Dermis microvascular lymphatic vessel endothelial cell (primary cell): ENCODE results near the gene METTL22. TPM values are rescaled to one million over a fixed set of nuclear protein-coding genes. Genes with fewer than 3 reads are reported as not detected.

Experiments used
- DNase-seq, 2 donors: peaks; one replicate each; pipeline versions ENCODE4 v3.0.0 to v3.0.0-alpha.2; 2010; ENCODE audit warnings: low read depth in 2 of 2
- total RNA-seq: library from RNA; depleted of rRNA; stranded (reverse); fragments of >200 nt; gene quantifications from 2 replicates; pipeline ENCODE4 v1.2.1, GENCODE V29; 2014

The METTL22 gene
- 8.9 and 14.9 TPM in 2 replicates for total RNA-seq

DNA sequence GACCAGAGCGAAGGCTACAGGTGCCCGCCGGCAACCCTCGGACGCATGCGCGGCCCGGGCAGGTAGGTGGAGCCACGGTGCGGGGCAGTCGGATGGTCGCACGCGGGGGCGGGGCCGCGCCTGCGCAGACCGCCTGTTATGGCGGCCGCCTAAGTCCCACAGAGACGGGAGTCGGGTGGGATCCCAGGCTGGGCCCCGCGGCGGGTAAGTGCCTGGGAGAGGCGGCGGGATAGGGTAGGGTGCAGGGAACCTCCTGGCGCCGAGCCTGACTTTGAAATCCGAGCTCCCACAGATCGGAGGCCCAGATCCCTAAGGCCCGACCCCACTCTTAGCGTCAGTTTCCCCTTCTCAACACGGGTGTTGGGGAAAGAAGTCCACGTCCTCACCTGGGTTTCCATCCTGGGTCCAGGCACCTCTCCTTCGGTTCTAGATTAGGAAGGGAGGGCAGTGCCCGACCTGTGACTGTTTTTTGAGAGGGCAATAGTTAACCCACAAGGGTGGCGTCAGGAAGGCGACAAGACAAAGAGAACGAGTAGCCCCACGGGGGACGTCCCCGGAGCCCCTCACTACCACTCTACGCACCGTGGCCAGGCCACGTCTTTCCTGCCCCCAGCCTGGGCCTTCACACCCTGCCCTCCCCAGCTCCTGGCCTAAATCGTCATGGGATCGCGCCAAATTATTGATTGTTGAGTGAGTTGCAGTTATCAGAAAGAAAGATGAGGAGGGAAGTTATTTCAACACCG, at the start of gene METTL22:
Gene METTL22 (plus strand): TSS at position 127 of the 743 bp plus-strand sequence. CDS start 3,968 bp downstream, outside the sequence.
- peak; percentile 72 to 90 for DNase-seq

- DNase-seq: no peak
These were observed 49.2 kb upstream of the METTL22 start for GRCh38 chr16:8572063-8572918.

- peak in 1 of 2 donors; percentile 7 for DNase-seq
These were observed 48.4 kb upstream of the METTL22 start for GRCh38 chr16:8572919-8573724.

DNA sequence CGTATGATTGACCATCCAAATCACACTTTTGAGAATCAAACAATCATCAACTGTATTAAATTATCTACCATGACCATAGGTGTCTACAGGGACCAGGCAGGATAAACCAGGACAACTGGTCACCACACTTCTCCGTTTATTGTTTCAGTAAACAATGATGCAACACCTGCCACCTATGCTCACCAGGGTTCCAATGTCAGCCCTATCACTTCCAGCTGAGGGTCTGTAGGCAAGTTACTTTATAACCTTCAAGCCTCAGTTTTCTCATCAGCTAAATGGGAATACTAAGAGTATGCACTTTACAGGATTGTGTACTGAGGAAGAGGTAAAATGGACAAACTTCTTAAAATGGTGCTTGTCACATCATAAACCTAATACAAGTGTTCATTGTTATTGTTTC, 46.1 kb upstream of the METTL22 start:
- no peak for DNase-seq

DNA sequence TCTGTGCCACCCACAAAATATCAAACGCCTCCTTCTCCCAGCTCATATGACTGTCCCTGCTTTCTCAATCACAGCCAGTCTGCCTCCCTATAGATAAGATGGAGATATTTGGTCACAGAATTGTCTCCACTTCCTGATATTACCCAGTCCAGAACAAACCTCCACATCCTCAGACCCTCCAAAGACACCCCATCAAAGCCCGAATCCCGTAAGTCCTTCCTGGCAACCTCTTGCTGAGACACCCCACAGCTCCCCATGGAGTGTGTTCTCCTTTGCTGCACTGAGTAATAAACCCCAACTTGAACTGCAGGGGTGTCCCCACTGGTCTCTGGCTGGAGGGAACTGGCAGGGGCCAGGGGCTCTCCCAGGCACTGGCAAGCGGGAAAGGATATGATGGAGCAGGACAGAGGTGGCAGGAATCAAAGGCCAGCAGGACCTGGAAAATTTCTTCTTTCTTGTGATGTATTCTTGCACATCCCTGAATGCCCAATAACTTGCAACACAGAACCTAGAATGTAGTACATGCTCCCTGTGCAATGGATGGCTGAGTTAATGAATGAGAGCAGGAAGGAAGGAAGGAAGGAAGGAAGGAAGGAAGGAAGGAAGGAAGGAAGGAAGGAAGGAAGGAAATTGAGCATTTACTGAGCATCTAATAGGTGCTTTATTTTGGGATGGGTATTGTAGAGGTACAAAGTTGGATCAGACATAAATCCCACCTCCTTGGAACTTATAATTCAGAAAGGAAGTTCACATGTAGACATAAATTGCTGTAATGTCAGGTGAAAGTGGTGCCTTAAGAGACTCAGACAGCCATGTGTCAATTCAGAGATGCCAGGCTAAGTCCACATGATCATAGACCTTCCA, 45.1 kb upstream of the METTL22 start:
- no peak for DNase-seq

GRCh38 chr16:8577678-8578304, 43.7 kb upstream of the METTL22 start:
- no peak for DNase-seq

DNA sequence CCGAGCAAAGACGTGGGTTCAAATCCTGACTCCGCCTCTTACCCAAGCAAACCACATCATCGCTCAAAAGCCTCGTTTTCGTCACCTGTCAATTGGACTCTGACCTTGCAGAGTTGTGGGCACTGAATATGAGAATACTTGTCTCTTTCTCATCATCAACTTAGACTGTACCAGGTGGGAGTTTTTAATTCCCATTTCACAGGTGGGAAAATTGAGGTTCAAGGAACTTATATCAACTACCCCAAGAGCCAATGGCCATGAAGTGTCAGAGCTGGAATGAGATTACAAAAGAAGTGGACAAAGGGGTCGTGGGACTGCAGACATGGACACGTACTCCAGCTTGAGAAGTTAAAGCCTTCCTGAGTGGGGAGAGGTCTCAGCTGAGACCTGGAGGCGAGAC, 41.9 kb upstream of the METTL22 start:
- DNase-seq: no peak

GRCh38 chr16:8581831-8582580, 39.5 kb upstream of the METTL22 start:
- DNase-seq: no peak

DNA sequence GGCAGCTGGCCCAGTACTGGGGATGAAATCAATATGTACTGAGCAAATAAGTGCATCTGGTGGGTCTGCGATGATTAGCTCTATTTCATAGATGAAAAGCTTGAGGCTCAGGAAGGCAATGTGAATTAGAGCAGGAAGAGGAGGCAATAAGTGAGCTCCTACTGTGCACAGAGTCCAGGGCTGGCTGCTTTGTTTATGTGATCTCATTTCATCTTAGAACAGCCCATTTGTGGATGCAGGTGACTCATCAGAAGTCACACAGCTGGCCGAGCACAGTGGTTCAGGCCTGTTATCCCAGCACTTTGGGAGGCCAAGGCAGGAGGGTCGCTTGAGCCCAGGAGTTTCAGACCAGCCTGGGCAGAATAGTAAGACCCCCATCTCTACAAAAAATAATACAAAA, 38.3 kb upstream of the METTL22 start:
- DNase-seq: no peak

- DNase-seq: no peak
These were observed 37.8 kb upstream of the METTL22 start for GRCh38 chr16:8583732-8584131.

DNA sequence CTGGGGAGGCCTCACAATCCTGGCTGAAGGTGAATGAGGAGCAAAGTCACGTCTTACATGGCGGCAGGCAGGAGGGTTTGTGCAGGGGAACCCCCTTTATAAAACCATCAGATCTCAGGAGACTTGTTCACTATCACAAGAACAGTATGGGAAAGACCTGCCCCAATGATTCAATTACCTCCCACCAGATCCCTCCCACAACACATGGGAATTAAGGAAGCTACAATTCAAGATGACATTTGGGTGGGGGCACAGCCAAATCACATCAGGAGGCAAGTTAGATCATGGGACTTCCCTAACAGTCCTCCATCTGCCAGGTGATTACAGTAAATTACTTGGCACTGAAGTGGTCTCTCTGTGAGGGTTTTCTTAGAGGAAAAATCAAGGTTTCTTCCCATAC, 36.5 kb upstream of the METTL22 start:
- no peak for DNase-seq

DNA sequence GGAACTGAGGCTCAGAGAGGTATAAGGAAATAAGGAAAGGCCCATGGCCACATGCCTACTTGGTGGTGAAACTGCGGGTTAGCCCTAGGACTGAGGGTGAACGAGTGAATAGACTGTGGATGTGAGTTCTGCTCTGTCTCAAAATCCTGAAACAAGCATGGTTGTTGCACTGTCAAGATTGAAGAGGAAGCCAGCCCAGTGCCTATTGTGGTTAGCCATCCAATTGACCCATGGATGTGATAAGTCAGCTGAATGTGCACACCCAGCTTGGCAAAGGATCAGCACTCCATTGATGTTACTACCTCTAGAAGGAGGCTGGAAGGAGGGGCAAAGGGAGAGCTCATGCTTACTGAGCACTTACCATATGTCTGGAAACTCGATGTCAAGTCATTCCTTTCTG, 35.6 kb upstream of the METTL22 start:
- no peak for DNase-seq

DNA sequence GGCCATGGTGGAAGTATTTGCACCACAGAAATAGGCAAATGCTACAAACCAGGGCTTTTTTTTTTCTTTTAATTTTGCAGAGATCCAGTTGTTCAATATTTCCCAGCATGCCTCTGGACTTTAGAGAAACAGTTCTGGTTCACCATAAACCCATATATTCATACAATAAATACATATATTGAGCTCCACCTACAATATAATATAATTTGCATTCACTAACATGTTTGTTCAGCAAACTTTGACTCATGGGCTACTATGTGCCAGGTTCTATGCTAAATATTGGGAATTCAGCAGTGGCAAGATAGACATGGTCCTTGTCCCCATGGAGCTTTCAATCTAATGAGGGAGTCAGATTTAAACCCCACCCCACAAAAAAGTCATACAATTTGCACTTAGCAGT, 34.4 kb upstream of the METTL22 start:
- DNase-seq: no peak

DNA sequence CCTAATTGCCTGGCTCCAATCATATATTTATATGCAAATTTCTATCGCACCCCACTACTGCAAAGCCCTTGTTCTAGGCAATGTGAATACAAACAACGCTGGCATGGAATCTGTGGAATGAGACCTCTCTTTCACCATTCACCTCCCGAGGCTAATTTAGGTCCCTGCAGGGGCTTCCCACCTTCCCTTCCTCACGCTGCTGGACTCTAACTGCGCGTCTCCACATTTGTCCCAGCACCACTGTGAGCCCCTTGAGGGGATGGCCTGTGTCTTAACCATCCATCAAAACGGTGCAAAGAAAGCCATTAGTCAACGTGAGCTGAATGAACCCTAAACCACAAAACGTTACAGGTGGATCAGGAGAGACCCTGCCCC, 32.8 kb upstream of the METTL22 start:
- no peak for DNase-seq

DNA sequence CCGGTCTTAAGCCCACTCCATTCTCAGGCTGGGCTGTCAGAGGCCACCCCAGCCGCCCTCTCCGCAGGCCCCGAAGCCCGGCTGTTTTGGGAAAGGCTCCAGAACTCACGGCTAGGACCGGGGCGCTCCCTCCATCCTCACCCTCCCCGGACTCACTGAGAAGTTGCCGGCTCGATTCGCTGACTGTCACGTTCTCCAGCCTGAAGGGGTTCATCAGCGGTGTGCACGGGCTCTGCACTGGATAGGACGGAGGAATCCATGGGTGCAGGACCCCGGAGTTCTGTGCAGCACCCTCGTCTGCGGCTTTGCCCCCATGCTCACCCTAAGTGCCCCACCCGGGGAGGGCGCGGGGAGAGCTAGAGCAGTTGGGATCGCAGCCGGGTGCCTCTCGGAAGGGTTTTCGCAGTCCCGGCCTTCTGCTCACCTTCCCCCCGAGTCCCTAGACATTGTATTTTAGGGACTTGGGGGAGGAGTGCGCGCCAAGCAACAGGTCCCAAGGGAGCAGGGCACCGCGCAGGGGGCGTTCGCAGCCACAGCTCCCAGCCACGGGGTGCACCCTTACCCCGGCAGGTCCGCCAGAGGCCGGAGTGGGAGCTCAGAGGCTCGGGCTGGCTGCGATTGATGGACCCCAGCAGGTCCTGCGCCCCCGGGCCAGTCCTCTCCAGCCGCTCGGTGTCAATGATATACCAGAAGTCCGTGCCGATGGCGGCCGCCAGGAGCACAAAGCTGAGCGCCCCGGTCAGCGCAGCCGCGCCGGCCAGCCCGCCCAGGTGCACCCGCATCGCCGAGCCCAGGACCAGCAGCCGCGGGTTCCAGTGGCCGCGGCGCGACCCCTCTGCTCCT, 32.2 kb upstream of the METTL22 start:
- no peak for DNase-seq

- no peak for DNase-seq
These were observed 31.4 kb upstream of the METTL22 start, which contains the start of gene TMEM114 for GRCh38 chr16:8589900-8590688. Gene TMEM114 (minus strand): TSS chr16:8590511. CDS start chr16:8589838, 673 bp downstream.

DNA sequence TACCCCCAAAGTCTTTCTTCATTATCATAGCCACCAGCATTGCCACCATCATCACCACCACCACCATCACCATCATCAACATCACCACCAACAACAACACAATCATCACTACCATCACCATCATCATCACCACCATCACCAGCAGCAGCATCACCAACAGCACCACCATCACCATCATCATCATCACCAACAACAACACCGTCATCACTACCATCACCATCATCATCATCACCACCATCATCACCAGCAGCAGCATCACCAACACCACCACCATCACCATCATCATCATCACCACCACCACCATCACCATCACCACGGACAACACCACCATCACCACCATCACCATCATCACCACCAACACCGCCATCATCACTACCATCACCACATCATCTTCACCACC, 30.7 kb upstream of the METTL22 start:
- no peak for DNase-seq

DNA sequence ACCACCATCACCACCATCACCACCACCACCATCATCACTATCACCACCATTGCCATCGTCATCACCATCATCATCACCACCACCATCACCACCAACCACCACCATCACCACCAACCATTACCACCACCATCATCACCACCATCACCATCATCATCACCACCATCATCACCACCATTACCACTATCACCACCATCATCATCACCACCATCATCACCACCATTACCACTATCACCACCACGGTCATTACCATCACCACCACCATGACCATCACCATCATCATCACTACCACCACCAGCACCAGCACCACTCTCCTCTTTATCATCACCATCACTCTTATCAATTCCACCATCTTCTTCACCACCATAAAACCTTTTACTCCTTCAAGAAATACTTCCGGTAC, 30.0 kb upstream of the METTL22 start:
- no peak for DNase-seq
